H1 (cell line): ENCODE results near the gene NDUFAF3. TPM values are rescaled to one million over a fixed set of nuclear protein-coding genes. Genes with fewer than 3 reads are reported as not detected.
A peak's percentile ranks its signal among the peaks of the same experiment; 100 is the strongest.

Experiments used
- CTCF ChIA-PET: fragments of 300-600 bp; sonication (Branson Sonifier 250); formaldehyde crosslinking; loops from one replicate; lab custom pipeline; 2021; ENCODE audit not compliant: partially characterized antibody; lab: Charles Lee
- POLR2A ChIA-PET: fragments of 300-600 bp; sonication (Branson Sonifier 250); formaldehyde crosslinking; loops from one replicate; lab custom pipeline; 2021; ENCODE audit warnings: inconsistent platforms; ENCODE audit not compliant: partially characterized antibody; lab: Charles Lee
- DNase-seq, 2 experiments: peaks; one replicate each; pipeline versions ENCODE4 v3.0.0 to v3.0.0-alpha.2; 2010 to 2022; ENCODE audit warnings: low spot score in 2 of 2, low read depth in 1 of 2, mixed read lengths in 1 of 2
- FAIRE-seq: peaks from 2 replicates; lab custom pipeline; 2011; peaks lifted over from hg19 to GRCh38; lab: Jason Lieb, UNC
- H2AFZ ChIP-seq: 2 replicates; pipeline ENCODE4 v1.8.1; 2012; ENCODE audit warnings: low read length, inconsistent platforms
- H2AK5ac ChIP-seq: 2 replicates; pipeline ENCODE4 v1.6.1; 2013; ENCODE audit warnings: low read depth, low read length
- H2BK120ac ChIP-seq: replicated peaks from 2 replicates; pipeline ENCODE3; 2013; ENCODE audit warnings: low read depth, low read length, inconsistent platforms
- H2BK12ac ChIP-seq: 2 replicates; pipeline ENCODE4 v1.6.1; 2013; ENCODE audit warnings: low read depth, low read length
- H2BK15ac ChIP-seq: 2 replicates; pipeline ENCODE4 v1.6.1; 2013; ENCODE audit warnings: low read length
- H2BK20ac ChIP-seq: 2 replicates; pipeline ENCODE4 v1.6.1; 2013; ENCODE audit warnings: low read length
- H2BK5ac ChIP-seq: 2 replicates; pipeline ENCODE4 v1.6.1; 2013; ENCODE audit warnings: low read depth, low read length
- H3K14ac ChIP-seq: 2 replicates; pipeline ENCODE4 v1.6.1; 2013; ENCODE audit warnings: inconsistent platforms; ENCODE audit not compliant: insufficient read length
- H3K18ac ChIP-seq: 2 replicates; pipeline ENCODE4 v1.6.1; 2013; ENCODE audit warnings: low read length; ENCODE audit errors: extremely low read depth
- H3K23ac ChIP-seq: 2 replicates; pipeline ENCODE4 v1.6.1; 2013; ENCODE audit warnings: inconsistent platforms; ENCODE audit not compliant: insufficient read length
- H3K23me2 ChIP-seq: 2 replicates; pipeline ENCODE4 v1.6.1; 2013; ENCODE audit warnings: low read depth, low read length
- H3K27ac ChIP-seq: 2 replicates; pipeline ENCODE4 v1.6.1; 2011; ENCODE audit warnings: low read depth, low read length, inconsistent platforms
- H3K27me3 ChIP-seq, 4 experiments: replicated peaks in 1 of 4; 1 replicate in 1 of 4; 2 replicates in 3 of 4; pipeline versions ENCODE4 v1.6.1 to v1.8.1; 2011 to 2013; ENCODE audit warnings: low read length in 3 of 4, mild to moderate bottlenecking in 3 of 4, inconsistent platforms in 2 of 4, mixed read lengths in 2 of 4, moderate library complexity in 1 of 4; ENCODE audit not compliant: control insufficient read depth in 3 of 4, insufficient read depth in 3 of 4; ENCODE audit errors: extremely low read depth in 1 of 4
- H3K36me3 ChIP-seq, 4 experiments: 2 replicates each; pipeline versions ENCODE4 v1.6.1 to v1.8.1; 2011 to 2013; ENCODE audit warnings: mild to moderate bottlenecking in 4 of 4, low read length in 3 of 4, moderate library complexity in 2 of 4, control low read depth in 1 of 4, inconsistent platforms in 1 of 4; ENCODE audit not compliant: insufficient read depth in 4 of 4, control insufficient read depth in 2 of 4
- H3K4ac ChIP-seq: replicated peaks from 2 replicates; pipeline ENCODE3; 2013; ENCODE audit warnings: low read length, low read depth, mixed read lengths, inconsistent platforms; ENCODE audit not compliant: insufficient read length
- H3K4me1 ChIP-seq, 4 experiments: replicated peaks in 1 of 4; 1 replicate in 1 of 4; 2 replicates in 3 of 4; pipeline versions ENCODE4 v1.6.1 to v1.8.1; 2011 to 2013; ENCODE audit warnings: low read length in 3 of 4, inconsistent platforms in 2 of 4, mixed read lengths in 1 of 4; ENCODE audit not compliant: insufficient read depth in 4 of 4, control insufficient read depth in 3 of 4
- H3K4me2 ChIP-seq, 2 experiments: 2 replicates each; pipeline versions ENCODE4 v1.6.1 to v1.8.1; 2011 to 2013; ENCODE audit warnings: low read depth in 2 of 2, low read length in 2 of 2, control low read depth in 1 of 2, inconsistent platforms in 1 of 2, mild to moderate bottlenecking in 1 of 2; ENCODE audit not compliant: insufficient read depth in 1 of 2
- H3K4me3 ChIP-seq, 4 experiments: fragments of 200-600, 300-600 bp in 1 of 4; sonication (generic), shearing (Covaris generic), sonication (Bioruptor Twin) in 1 of 4; 2 replicates each; pipeline versions ENCODE4 v1.5.1 to v1.8.1; 2011 to 2016; ENCODE audit warnings: low read length in 4 of 4, low read depth in 3 of 4, control low read depth in 2 of 4, inconsistent platforms in 2 of 4, mild to moderate bottlenecking in 2 of 4, mixed read lengths in 1 of 4, moderate library complexity in 1 of 4; ENCODE audit not compliant: insufficient read depth in 2 of 4; ENCODE audit errors: extremely low read depth in 1 of 4
- H3K56ac ChIP-seq: replicated peaks from 2 replicates; pipeline ENCODE3; 2013; ENCODE audit warnings: low read depth, mild to moderate bottlenecking, mixed read lengths, low read length, inconsistent platforms; ENCODE audit not compliant: insufficient read length
- H3K79me1 ChIP-seq: 2 replicates; pipeline ENCODE4 v1.6.1; 2013; ENCODE audit warnings: low read depth, low read length, control low read depth
- H3K79me2 ChIP-seq, 2 experiments: 2 replicates each; pipeline versions ENCODE4 v1.6.1 to v1.8.1; 2012 to 2013; ENCODE audit warnings: low read length in 2 of 2, mild to moderate bottlenecking in 2 of 2, inconsistent platforms in 1 of 2; ENCODE audit not compliant: insufficient read depth in 2 of 2, control insufficient read depth in 1 of 2
- H3K9ac ChIP-seq, 4 experiments: replicated peaks in 1 of 4; 1 replicate in 1 of 4; 2 replicates in 3 of 4; pipeline versions ENCODE4 v1.6.1 to v1.8.1; 2011 to 2013; ENCODE audit warnings: low read depth in 3 of 4, low read length in 3 of 4, control low read depth in 2 of 4, mild to moderate bottlenecking in 2 of 4, moderate library complexity in 2 of 4, inconsistent platforms in 1 of 4; ENCODE audit errors: extremely low read depth in 1 of 4
- H3K9me3 ChIP-seq, 2 experiments: 2 replicates each; pipeline versions ENCODE4 v1.6.1 to v1.8.1; 2012 to 2013; ENCODE audit warnings: mild to moderate bottlenecking in 2 of 2, moderate library complexity in 2 of 2, control low read depth in 1 of 2, inconsistent platforms in 1 of 2, low read depth in 1 of 2, low read length in 1 of 2, mixed read lengths in 1 of 2; ENCODE audit not compliant: insufficient read depth in 2 of 2
- H4K20me1 ChIP-seq, 2 experiments: replicated peaks in 1 of 2; 2 replicates each; pipeline versions ENCODE3 to v1.8.1; 2011 to 2013; ENCODE audit warnings: inconsistent platforms in 2 of 2, low read length in 2 of 2, mild to moderate bottlenecking in 1 of 2; ENCODE audit not compliant: insufficient read depth in 2 of 2, control insufficient read depth in 1 of 2
- H4K5ac ChIP-seq: 2 replicates; pipeline ENCODE4 v1.6.1; 2013; ENCODE audit warnings: low read length, low read depth, mixed read lengths, inconsistent platforms; ENCODE audit not compliant: insufficient read length
- H4K8ac ChIP-seq: 2 replicates; pipeline ENCODE4 v1.8.0; 2013; ENCODE audit warnings: mild to moderate bottlenecking, moderate library complexity, low read length, inconsistent platforms; ENCODE audit not compliant: insufficient read depth; ENCODE audit errors: extremely low read depth
- H4K91ac ChIP-seq: replicated peaks from 2 replicates; pipeline ENCODE3; 2013; ENCODE audit warnings: low read length, mixed read lengths, inconsistent platforms; ENCODE audit not compliant: insufficient read length
- BRCA1 ChIP-seq: IDR thresholded peaks from 2 replicates; pipeline ENCODE4 v1.6.1; 2012; ENCODE audit warnings: low read depth, low read length, improper control_type of control experiment
- TEAD4 ChIP-seq: IDR thresholded peaks from 2 replicates; pipeline ENCODE4 v1.6.1; 2012; ENCODE audit warnings: low read depth, low read length, inconsistent platforms, mixed read lengths
- YY1 ChIP-seq: IDR thresholded peaks from 2 replicates; pipeline ENCODE4 v1.6.1; 2011; ENCODE audit warnings: low read depth, mild to moderate bottlenecking, low read length
- WGBS, 2 experiments: shearing (Covaris generic) in 1 of 2; methylation state at CpG; one replicate each; pipeline versions ENCODE4 v1.1.6 to v1.1.7; 2013 to 2015; ENCODE audit warnings: low lambda C conversion rate in 2 of 2, mixed read lengths in 2 of 2, inconsistent platforms in 1 of 2, low coverage in 1 of 2, missing lambda C conversion rate in 1 of 2; ENCODE audit not compliant: insufficient replicate concordance in 2 of 2, insufficient coverage in 1 of 2, insufficient read length in 1 of 2; ENCODE audit errors: extremely low coverage in 1 of 2, missing lambda C conversion rate in 1 of 2; 5-methylcytosine and 5-hydroxymethylcytosine counted together
- polyA plus RNA-seq, 7 experiments: library from polyadenylated mRNA; depleted of rRNA in 3 of 7; stranded (reverse) in 5 of 7; unstranded in 2 of 7; fragments of >200 nt in 5 of 7; fragments of 200-250 nt in 2 of 7; gene quantifications; 1 replicate in 5 of 7; 2 replicates in 1 of 7; 4 replicates in 1 of 7; pipeline versions ENCODE4 v1.2.1 to v1.2.3, GENCODE V29; 2011 to 2013; ENCODE audit warnings: missing spikeins in 2 of 7, mixed read lengths in 2 of 7
- total RNA-seq: library from RNA; stranded (reverse); fragmentation: NEBNext Ultra II Directional; extraction: Animal tissue kit (Norgen Biotek cat#: 25700); gene quantifications from 2 replicates; pipeline ENCODE4 v1.2.1, GENCODE V29; 2021
- TF ChIP-seq, protein P1 (sequence below): IDR thresholded peaks from 2 replicates; pipeline ENCODE4 v1.6.1; 2012; ENCODE audit warnings: low read length, inconsistent platforms

NDUFAF3 gene
- total and polyA plus RNA-seq, 2 of the 8 experiments (the other 6 are each of a cell fraction or from before 2014, with no cell fraction given) = 27.8 to 45.5 TPM

DNA sequence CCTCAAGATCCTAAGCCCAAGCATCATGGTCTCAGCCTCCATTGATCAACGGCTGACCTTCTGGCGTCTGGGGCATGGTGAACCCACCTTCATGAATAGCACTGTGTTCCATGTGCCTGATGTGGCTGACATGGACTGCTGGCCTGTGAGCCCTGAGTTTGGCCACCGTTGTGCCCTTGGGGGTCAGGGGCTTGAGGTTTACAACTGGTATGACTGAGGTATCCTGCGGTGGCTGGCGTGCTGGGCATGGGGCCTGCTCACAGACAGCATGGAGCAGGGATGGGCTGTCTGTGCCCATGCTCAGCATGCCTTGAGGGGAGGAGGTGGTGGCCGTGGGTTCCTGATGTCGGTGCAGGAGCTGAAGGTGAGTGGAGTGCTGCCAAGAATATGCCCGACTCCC is 6.8 kb upstream of the NDUFAF3 start:
- Histone ChIP-seq H3K4me2 (no peak overlapping the region), H3K4me3 (no peak overlapping the region), H3K9me3 (no peaks in the 10 kb centered on the region), H4K20me1 (peaks cover 36 to 42% of the 10 kb centered on the region in 2 experiments), H3K23me2 (peaks cover 15% of the 10 kb centered on the region), H4K5ac (no peak overlapping the region), H2AK5ac (no peak overlapping the region; the same call in 1 of the 2 replicates), H3K4ac (no peak overlapping the region), H2BK5ac (peak overlapping the region; percentile 44; the same call in 1 of the 2 replicates), H4K91ac (no peak overlapping the region), H3K79me2 (peaks cover 0 to 38% of the 10 kb centered on the region in 2 experiments; a peak in 2 of 4 replicates), H2BK20ac (no peak overlapping the region), H3K14ac (no peak overlapping the region), H3K4me1 (peaks cover 0 to 10% (median 5%) of the 10 kb centered on the region in 4 experiments; a peak in 6 of 7 replicates), H2BK120ac (no peak overlapping the region), H3K27ac (no peak overlapping the region), H3K18ac (no peak overlapping the region), H3K9ac (no peak overlapping the region), H3K56ac (no peak overlapping the region), H2BK15ac (no peak overlapping the region), H2AFZ (no peak overlapping the region), H3K36me3 (peaks cover 15 to 50% (median 31%) of the 10 kb centered on the region in 4 experiments), H4K8ac (no peak overlapping the region), H3K27me3 (no peaks in the 10 kb centered on the region), H3K79me1 (peaks cover 14% of the 10 kb centered on the region), H3K23ac (no peak overlapping the region), H2BK12ac (no peak overlapping the region)
- FAIRE-seq = no peak
- CTCF ChIA-PET = interaction anchor here (0.9 to 24.3 kb wide), 8 partner anchors 9 to 351 kb away, joined by 3 to 467 read pairs (median 4); partner anchors contain the start of genes NDUFAF3, P4HTM and WDR6
- WGBS, 2 experiments = 95% methylated on average over 8 of the region's 8 CpGs; no CpG with 5 or more reads in 1 of the 2 experiments
- no peak for DNase-seq
- POLR2A ChIA-PET = interaction anchor here (1.0 to 38.8 kb wide), 9 partner anchors 2 to 351 kb away, joined by 3 to 1518 read pairs (median 7); partner anchors contain the start of genes DALRD3, IMPDH2, NDUFAF3 and P4HTM
- TF ChIP-seq BRCA1 (no peak), YY1 (no peak), TEAD4 (no peak)
- TF ChIP-seq, protein P1, sequence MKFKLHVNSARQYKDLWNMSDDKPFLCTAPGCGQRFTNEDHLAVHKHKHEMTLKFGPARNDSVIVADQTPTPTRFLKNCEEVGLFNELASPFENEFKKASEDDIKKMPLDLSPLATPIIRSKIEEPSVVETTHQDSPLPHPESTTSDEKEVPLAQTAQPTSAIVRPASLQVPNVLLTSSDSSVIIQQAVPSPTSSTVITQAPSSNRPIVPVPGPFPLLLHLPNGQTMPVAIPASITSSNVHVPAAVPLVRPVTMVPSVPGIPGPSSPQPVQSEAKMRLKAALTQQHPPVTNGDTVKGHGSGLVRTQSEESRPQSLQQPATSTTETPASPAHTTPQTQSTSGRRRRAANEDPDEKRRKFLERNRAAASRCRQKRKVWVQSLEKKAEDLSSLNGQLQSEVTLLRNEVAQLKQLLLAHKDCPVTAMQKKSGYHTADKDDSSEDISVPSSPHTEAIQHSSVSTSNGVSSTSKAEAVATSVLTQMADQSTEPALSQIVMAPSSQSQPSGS = no peak
